ENCODE measurements around the gene GNAT1. TPM values are rescaled to one million over a fixed set of nuclear protein-coding genes. Genes with fewer than 3 reads are reported as not detected.

GNAT1 gene
- total and polyA plus RNA-seq, 2 of the 13 experiments (the other 11 are each of a cell fraction or from before 2014, with no cell fraction given): 0.15 TPM; not detected in 1

GRCh38 chr3:50205413-50206276 is 14.2 kb downstream of the GNAT1 start (continued):
- TF ChIP-seq RBAK (CRISPR knock-in tag; IDR thresholded peaks at IDR 0.05) (no peak), ZNF501 (CRISPR knock-in tag; IDR thresholded peaks at IDR 0.05) (peak; percentile 68), MAF1 (CRISPR knock-in tag; IDR thresholded peaks at IDR 0.05; ENCODE audit: borderline replicate concordance) (no peak), PHB2 (IDR thresholded peaks at IDR 0.05; ENCODE audit: partially characterized antibody) (no peak), MZF1 (CRISPR knock-in tag; IDR thresholded peaks at IDR 0.05; ENCODE audit: borderline replicate concordance) (no peak), ZNF780A (CRISPR knock-in tag; IDR thresholded peaks at IDR 0.05) (no peak), ZNF530 (CRISPR knock-in tag; IDR thresholded peaks at IDR 0.05; ENCODE audit: low read depth) (no peak), TCF7L2 (IDR thresholded peaks at IDR 0.05; ENCODE audit: low read depth, low read length) (no peak), AKAP8 (CRISPR knock-in tag; IDR thresholded peaks at IDR 0.05) (no peak; the same call in none of the 2 replicates), TFDP2 (CRISPR knock-in tag; IDR thresholded peaks at IDR 0.05) (peak; percentile 83), DMTF1 (CRISPR knock-in tag; IDR thresholded peaks at IDR 0.05) (no peak), ZMYM2 (CRISPR knock-in tag; IDR thresholded peaks at IDR 0.05) (no peak), POGK (CRISPR knock-in tag; conservative IDR thresholded peaks at IDR 0.05) (peak; percentile 19), SRSF9 (IDR thresholded peaks at IDR 0.05; ENCODE audit: borderline replicate concordance, insufficient read depth, low read depth, low read length, poor library complexity, severe bottlenecking) (no peak), ZNF431 (CRISPR knock-in tag; IDR thresholded peaks at IDR 0.05; ENCODE audit: borderline replicate concordance, low read depth) (no peak), MYNN (CRISPR knock-in tag; IDR thresholded peaks at IDR 0.05; ENCODE audit: low read depth) (no peak), ZNF776 (CRISPR knock-in tag; IDR thresholded peaks at IDR 0.05) (peak; percentile 58; the same call in 1 of the 2 replicates), ETV6 (CRISPR knock-in tag; conservative IDR thresholded peaks at IDR 0.05) (no peak)
- TF ChIP-seq, protein P1, sequence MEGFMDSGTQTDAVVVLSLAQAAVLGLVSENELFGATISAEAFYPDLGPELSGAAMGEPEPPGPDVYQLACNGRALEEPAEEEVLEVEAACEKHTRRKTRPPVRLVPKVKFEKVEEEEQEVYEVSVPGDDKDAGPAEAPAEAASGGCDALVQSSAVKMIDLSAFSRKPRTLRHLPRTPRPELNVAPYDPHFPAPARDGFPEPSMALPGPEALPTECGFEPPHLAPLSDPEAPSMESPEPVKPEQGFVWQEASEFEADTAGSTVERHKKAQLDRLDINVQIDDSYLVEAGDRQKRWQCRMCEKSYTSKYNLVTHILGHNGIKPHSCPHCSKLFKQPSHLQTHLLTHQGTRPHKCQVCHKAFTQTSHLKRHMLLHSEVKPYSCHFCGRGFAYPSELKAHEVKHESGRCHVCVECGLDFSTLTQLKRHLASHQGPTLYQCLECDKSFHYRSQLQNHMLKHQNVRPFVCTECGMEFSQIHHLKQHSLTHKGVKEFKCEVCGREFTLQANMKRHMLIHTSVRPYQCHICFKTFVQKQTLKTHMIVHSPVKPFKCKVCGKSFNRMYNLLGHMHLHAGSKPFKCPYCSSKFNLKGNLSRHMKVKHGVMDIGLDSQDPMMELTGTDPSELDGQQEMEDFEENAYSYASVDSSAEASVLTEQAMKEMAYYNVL (CRISPR knock-in tag; IDR thresholded peaks at IDR 0.05; ENCODE audit: borderline replicate concordance): no peak; the same call in 1 of the 2 replicates
- TF ChIP-seq, protein P2, sequence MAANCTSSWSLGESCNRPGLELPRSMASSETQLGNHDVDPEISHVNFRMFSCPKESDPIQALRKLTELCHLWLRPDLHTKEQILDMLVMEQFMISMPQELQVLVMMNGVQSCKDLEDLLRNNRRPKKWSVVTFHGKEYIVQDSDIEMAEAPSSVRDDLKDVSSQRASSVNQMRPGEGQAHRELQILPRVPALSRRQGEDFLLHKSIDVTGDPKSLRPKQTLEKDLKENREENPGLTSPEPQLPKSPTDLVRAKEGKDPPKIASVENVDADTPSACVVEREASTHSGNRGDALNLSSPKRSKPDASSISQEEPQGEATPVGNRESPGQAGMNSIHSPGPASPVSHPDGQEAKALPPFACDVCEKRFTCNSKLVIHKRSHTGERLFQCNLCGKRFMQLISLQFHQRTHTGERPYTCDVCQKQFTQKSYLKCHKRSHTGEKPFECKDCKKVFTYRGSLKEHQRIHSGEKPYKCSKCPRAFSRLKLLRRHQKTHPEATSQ (CRISPR knock-in tag; IDR thresholded peaks at IDR 0.05; ENCODE audit: borderline replicate concordance): no peak

Data from HepG2 (cell line).